GM23338 (cell line): Measurements from ENCODE around the gene ERH. TPM values are rescaled to one million over a fixed set of nuclear protein-coding genes. Genes with fewer than 3 reads are reported as not detected.

Experiments used
- ATAC-seq: fragments of 200-7000 bp; cut with Tn5 transposase; 3 replicates; pipeline ENCODE4 v1.9.1; 2020
- DNase-seq: peaks from one replicate; pipeline ENCODE4 v3.0.0-alpha.2; 2015; ENCODE audit warnings: low spot score
- H2AFZ ChIP-seq: fragments of 200-600 bp; sonication (generic); 2 replicates; pipeline ENCODE4 v1.8.0; 2016; ENCODE audit warnings: antibody characterized with exemption, mild to moderate bottlenecking, moderate library complexity
- H3F3A ChIP-seq: fragments of 200-600 bp; sonication (generic); replicated peaks from 2 replicates; pipeline ENCODE4 v1.8.0; 2017; ENCODE audit warnings: antibody characterized with exemption, mixed run types, low read depth
- H3K27ac ChIP-seq: fragments of 200-600 bp; sonication (generic); 2 replicates; pipeline ENCODE4 v1.6.1; 2016; ENCODE audit warnings: low read depth
- H3K27me3 ChIP-seq: fragments of 200-600 bp; sonication (generic); 2 replicates; pipeline ENCODE4 v1.8.0; 2016; ENCODE audit warnings: mild to moderate bottlenecking, mixed run types, moderate library complexity; ENCODE audit not compliant: insufficient read depth
- H3K36me3 ChIP-seq: fragments of 200-600 bp; sonication (generic); 2 replicates; pipeline ENCODE4 v1.8.0; 2016; ENCODE audit warnings: mild to moderate bottlenecking; ENCODE audit not compliant: insufficient read depth
- H3K4me1 ChIP-seq: fragments of 200-600 bp; sonication (generic); 2 replicates; pipeline ENCODE4 v1.8.0; 2016; ENCODE audit warnings: mild to moderate bottlenecking, moderate library complexity; ENCODE audit not compliant: insufficient read depth
- H3K4me2 ChIP-seq: fragments of 200-600 bp; sonication (generic); 2 replicates; pipeline ENCODE4 v1.7.1; 2017; ENCODE audit warnings: mixed run types
- H3K4me3 ChIP-seq: fragments of 200-600 bp; sonication (generic); 2 replicates; pipeline ENCODE4 v1.6.1; 2016; ENCODE audit warnings: mixed run types
- H3K79me2 ChIP-seq: fragments of 200-600 bp; sonication (generic); replicated peaks from 2 replicates; pipeline ENCODE4 v1.8.0; 2017; ENCODE audit warnings: mild to moderate bottlenecking; ENCODE audit not compliant: insufficient read depth
- H3K9me2 ChIP-seq: fragments of 200-600 bp; sonication (generic); 2 replicates; pipeline ENCODE4 v1.8.0; 2017; ENCODE audit not compliant: insufficient read depth
- H4K20me1 ChIP-seq: fragments of 200-600 bp; sonication (generic); replicated peaks from 2 replicates; pipeline ENCODE4 v1.8.0; 2017; ENCODE audit warnings: mild to moderate bottlenecking; ENCODE audit not compliant: insufficient read depth
- H3K27ac Mint-ChIP-seq: 2 replicates; pipeline ENCODE4 v1.8.0; 2020; ENCODE audit warnings: inconsistent platforms, mild to moderate bottlenecking, moderate library complexity, mixed read lengths
- H3K27me3 Mint-ChIP-seq: 3 replicates; pipeline ENCODE4 v1.8.0; 2022; ENCODE audit warnings: low read depth, mild to moderate bottlenecking, moderate library complexity, mixed read lengths, inconsistent platforms; ENCODE audit not compliant: insufficient read depth, poor library complexity
- H3K36me3 Mint-ChIP-seq: 3 replicates; pipeline ENCODE4 v1.8.0; 2021; ENCODE audit warnings: low read depth, mild to moderate bottlenecking, inconsistent platforms, moderate library complexity, mixed read lengths
- H3K4me1 Mint-ChIP-seq: 3 replicates; pipeline ENCODE4 v1.8.0; 2020; ENCODE audit warnings: mild to moderate bottlenecking, inconsistent platforms, mixed read lengths
- H3K4me3 Mint-ChIP-seq: 3 replicates; pipeline ENCODE4 v1.8.0; 2021; ENCODE audit warnings: moderate library complexity, mild to moderate bottlenecking, inconsistent platforms, mixed read lengths
- H3K9me3 Mint-ChIP-seq: 3 replicates; pipeline ENCODE4 v1.8.0; 2020; ENCODE audit warnings: moderate library complexity, mild to moderate bottlenecking, inconsistent platforms, mixed read lengths
- CREB1 ChIP-seq: fragments of 250-450 bp; sonication (Bioruptor Pico); IDR thresholded peaks from 2 replicates; pipeline ENCODE4 v1.5.0; 2020; ENCODE audit warnings: low read depth, mild to moderate bottlenecking, moderate library complexity
- EZH2phosphoT487 ChIP-seq: fragments of 200-600 bp; sonication (generic); IDR thresholded peaks from one replicate; pipeline ENCODE4 v1.8.1; 2018; ENCODE audit warnings: antibody characterized with exemption; ENCODE audit not compliant: unreplicated experiment
- NANOG ChIP-seq: IDR thresholded peaks from 2 replicates; pipeline ENCODE4 v1.6.1; 2016; ENCODE audit warnings: antibody characterized with exemption, borderline replicate concordance
- POLR2AphosphoS5 ChIP-seq: IDR thresholded peaks from 2 replicates; pipeline ENCODE4 v1.6.1; 2016; ENCODE audit warnings: antibody characterized with exemption, low read depth
- REST ChIP-seq: IDR thresholded peaks from one replicate; pipeline ENCODE4 v1.6.1; 2018; ENCODE audit warnings: antibody characterized with exemption; ENCODE audit not compliant: unreplicated experiment
- ZNF462 ChIP-seq: fragments of 250-450 bp; sonication (Bioruptor Pico); IDR thresholded peaks from 2 replicates; pipeline ENCODE4 v1.5.0; 2020; ENCODE audit warnings: mild to moderate bottlenecking, moderate library complexity
- polyA plus RNA-seq: library from polyadenylated mRNA; unstranded; fragments of >200 nt; fragmentation: Nextera tagmentation; extraction: Ambion mirVana; gene quantifications from 2 replicates; pipeline ENCODE4 v1.2.1, GENCODE V29; 2016
- total RNA-seq: library from RNA; depleted of rRNA; stranded (reverse); fragments of >200 nt; shearing (Covaris generic); gene quantifications from 2 replicates; pipeline ENCODE4 v1.2.3, GENCODE V29; 2014

ERH gene
- total and polyA plus RNA-seq, 2 experiments from 2014 or later = 188 to 545 TPM

- TF ChIP-seq ZNF462 (CRISPR knock-in tag) (no peak), EZH2phosphoT487 (no peak), REST (no peak), CREB1 (CRISPR knock-in tag) (no peak), NANOG (no peak), POLR2AphosphoS5 (no peak)
Measured at GRCh38 chr14:69378274-69378673, 19.8 kb downstream of the ERH start (continued).

- peaks cover 18% of the 10 kb centered on the region for H4K20me1 ChIP-seq
- H3K4me2 ChIP-seq = no peak overlapping the region
- H3K4me1 Mint-ChIP-seq = no peaks in the 10 kb centered on the region
- no peak for ATAC-seq
- H3F3A ChIP-seq = no peaks in the 10 kb centered on the region
- DNase-seq = no peak
- no peaks in the 10 kb centered on the region for H3K9me2 ChIP-seq
- peaks cover 5% of the 10 kb centered on the region; the same call in 1 of the 3 replicates for H3K9me3 Mint-ChIP-seq
- H3K27me3 ChIP-seq = no peaks in the 10 kb centered on the region
- no peak overlapping the region for H3K27ac ChIP-seq
- no peak overlapping the region for H2AFZ ChIP-seq
- H3K36me3 Mint-ChIP-seq = peaks cover 52% of the 10 kb centered on the region
- H3K79me2 ChIP-seq = peaks cover 18% of the 10 kb centered on the region
- peaks cover 18% of the 10 kb centered on the region for H3K36me3 ChIP-seq
- H3K4me1 ChIP-seq = no peaks in the 10 kb centered on the region
- H3K4me3 ChIP-seq = no peak overlapping the region
- no peak overlapping the region for H3K4me3 Mint-ChIP-seq
- H3K27ac Mint-ChIP-seq = no peak overlapping the region
- H3K27me3 Mint-ChIP-seq = peaks cover 5% of the 10 kb centered on the region
- no peak for TF ChIP-seq REST
- no peak for TF ChIP-seq EZH2phosphoT487
Measured at GRCh38 chr14:69376439-69376838, 21.7 kb downstream of the ERH start.
